ENCODE results near the gene TSPAN18.

TSPAN18 gene

GRCh38 chr11:44708009-44708408 lies 18.8 kb upstream of the TSPAN18 start:
- H3K9ac ChIP-seq (ENCODE audit: insufficient read length), result no peak overlapping the region

GRCh38 chr11:44708523-44709280 lies 18.1 kb upstream of the TSPAN18 start:
- Histone ChIP-seq H3K9ac (ENCODE audit: insufficient read length) (no peak overlapping the region), H3K36me3 (ENCODE audit: insufficient read depth, low read length) (no peaks in the 10 kb centered on the region), H3K27ac (no peak overlapping the region), H3K4me3 (no peak overlapping the region), H3K9me3 (ENCODE audit: low read depth, low read length) (no peaks in the 10 kb centered on the region)
- no peak for TF ChIP-seq POLR2AphosphoS5 (IDR thresholded peaks at IDR 0.05; ENCODE audit: borderline replicate concordance, low read depth, low read length)
- no peak for TF ChIP-seq EZH2 (IDR thresholded peaks at IDR 0.05)
- TF ChIP-seq FOXP2 (optimal IDR thresholded peaks at IDR 0.05; ENCODE audit: control extremely low read depth, extremely low read length, insufficient read depth), result no peak
- no peak for DNase-seq (ENCODE audit: low read depth, low spot score)

More at GRCh38 chr11:44708009-44708408, 18.8 kb upstream of the TSPAN18 start:
- Histone ChIP-seq H3K9me3 (ENCODE audit: low read depth, low read length) (no peaks in the 10 kb centered on the region), H3K27ac (no peak overlapping the region), H3K4me3 (no peak overlapping the region), H3K36me3 (ENCODE audit: insufficient read depth, low read length) (no peaks in the 10 kb centered on the region)
- TF ChIP-seq EZH2 (IDR thresholded peaks at IDR 0.05), result no peak
- TF ChIP-seq FOXP2 (optimal IDR thresholded peaks at IDR 0.05; ENCODE audit: control extremely low read depth, extremely low read length, insufficient read depth), result no peak
- TF ChIP-seq POLR2AphosphoS5 (IDR thresholded peaks at IDR 0.05; ENCODE audit: borderline replicate concordance, low read depth, low read length), result no peak
- no peak for DNase-seq (ENCODE audit: low read depth, low spot score)

GRCh38 chr11:44709281-44709562 lies 17.5 kb upstream of the TSPAN18 start:
- DNase-seq (ENCODE audit: low read depth, low spot score), result no peak
- H3K9me3 ChIP-seq (ENCODE audit: low read depth, low read length), result no peaks in the 10 kb centered on the region
- TF ChIP-seq FOXP2 (optimal IDR thresholded peaks at IDR 0.05; ENCODE audit: control extremely low read depth, extremely low read length, insufficient read depth) (no peak), POLR2AphosphoS5 (IDR thresholded peaks at IDR 0.05; ENCODE audit: borderline replicate concordance, low read depth, low read length) (no peak), EZH2 (IDR thresholded peaks at IDR 0.05) (no peak)
- no peak overlapping the region for H3K27ac ChIP-seq
- no peak overlapping the region for H3K9ac ChIP-seq (ENCODE audit: insufficient read length)
- H3K4me3 ChIP-seq, result no peak overlapping the region
- H3K36me3 ChIP-seq (ENCODE audit: insufficient read depth, low read length), result no peaks in the 10 kb centered on the region

- TF ChIP-seq EZH2 (IDR thresholded peaks at IDR 0.05) (no peak), POLR2AphosphoS5 (IDR thresholded peaks at IDR 0.05; ENCODE audit: borderline replicate concordance, low read depth, low read length) (no peak), FOXP2 (optimal IDR thresholded peaks at IDR 0.05; ENCODE audit: control extremely low read depth, extremely low read length, insufficient read depth) (no peak)
- no peaks in the 10 kb centered on the region for H3K36me3 ChIP-seq (ENCODE audit: insufficient read depth, low read length)
- H3K27ac ChIP-seq, result no peak overlapping the region
- DNase-seq (ENCODE audit: low read depth, low spot score), result no peak
- H3K9ac ChIP-seq (ENCODE audit: insufficient read length), result no peak overlapping the region
- no peaks in the 10 kb centered on the region for H3K9me3 ChIP-seq (ENCODE audit: low read depth, low read length)
- H3K4me3 ChIP-seq, result no peak overlapping the region
Observed at GRCh38 chr11:44709966-44710365, 16.8 kb upstream of the TSPAN18 start.

- TF ChIP-seq FOXP2 (optimal IDR thresholded peaks at IDR 0.05; ENCODE audit: control extremely low read depth, extremely low read length, insufficient read depth), result no peak
- TF ChIP-seq EZH2 (IDR thresholded peaks at IDR 0.05), result no peak
- TF ChIP-seq POLR2AphosphoS5 (IDR thresholded peaks at IDR 0.05; ENCODE audit: borderline replicate concordance, low read depth, low read length), result no peak
- no peak for DNase-seq (ENCODE audit: low read depth, low spot score)
- Histone ChIP-seq H3K9ac (ENCODE audit: insufficient read length) (no peak overlapping the region), H3K4me3 (no peak overlapping the region), H3K27ac (no peak overlapping the region), H3K9me3 (ENCODE audit: low read depth, low read length) (no peaks in the 10 kb centered on the region), H3K36me3 (ENCODE audit: insufficient read depth, low read length) (no peaks in the 10 kb centered on the region)
Observed at GRCh38 chr11:44711113-44711786, 15.5 kb upstream of the TSPAN18 start.

GRCh38 chr11:44711787-44712608 lies 14.8 kb upstream of the TSPAN18 start:
- no peak overlapping the region for H3K4me3 ChIP-seq
- H3K36me3 ChIP-seq (ENCODE audit: insufficient read depth, low read length), result no peaks in the 10 kb centered on the region
- H3K27ac ChIP-seq, result no peak overlapping the region
- TF ChIP-seq EZH2 (IDR thresholded peaks at IDR 0.05), result no peak
- TF ChIP-seq POLR2AphosphoS5 (IDR thresholded peaks at IDR 0.05; ENCODE audit: borderline replicate concordance, low read depth, low read length), result no peak
- no peak for TF ChIP-seq FOXP2 (optimal IDR thresholded peaks at IDR 0.05; ENCODE audit: control extremely low read depth, extremely low read length, insufficient read depth)
- H3K9me3 ChIP-seq (ENCODE audit: low read depth, low read length), result no peaks in the 10 kb centered on the region
- H3K9ac ChIP-seq (ENCODE audit: insufficient read length), result no peak overlapping the region
- no peak for DNase-seq (ENCODE audit: low read depth, low spot score)

- no peak overlapping the region for H3K4me3 ChIP-seq
- H3K27ac ChIP-seq, result no peak overlapping the region
- H3K9me3 ChIP-seq (ENCODE audit: low read depth, low read length), result no peaks in the 10 kb centered on the region
- TF ChIP-seq FOXP2 (optimal IDR thresholded peaks at IDR 0.05; ENCODE audit: control extremely low read depth, extremely low read length, insufficient read depth) (no peak), POLR2AphosphoS5 (IDR thresholded peaks at IDR 0.05; ENCODE audit: borderline replicate concordance, low read depth, low read length) (no peak)
- H3K36me3 ChIP-seq (ENCODE audit: insufficient read depth, low read length), result no peaks in the 10 kb centered on the region
- no peak for DNase-seq (ENCODE audit: low read depth, low spot score)
- no peak overlapping the region for H3K9ac ChIP-seq (ENCODE audit: insufficient read length)
Observed at GRCh38 chr11:44713022-44713421, 13.7 kb upstream of the TSPAN18 start.

- Histone ChIP-seq H3K27ac (no peak overlapping the region), H3K4me3 (no peak overlapping the region)
- no peak for DNase-seq (ENCODE audit: low read depth, low spot score)
Observed at GRCh38 chr11:44716256-44716655, 10.5 kb upstream of the TSPAN18 start.

More at GRCh38 chr11:44716256-44716655, 10.5 kb upstream of the TSPAN18 start:
- Histone ChIP-seq H3K9me3 (ENCODE audit: low read depth, low read length) (no peaks in the 10 kb centered on the region), H3K36me3 (ENCODE audit: insufficient read depth, low read length) (no peaks in the 10 kb centered on the region), H3K9ac (ENCODE audit: insufficient read length) (no peak overlapping the region)
- TF ChIP-seq POLR2AphosphoS5 (IDR thresholded peaks at IDR 0.05; ENCODE audit: borderline replicate concordance, low read depth, low read length), result no peak
- TF ChIP-seq FOXP2 (optimal IDR thresholded peaks at IDR 0.05; ENCODE audit: control extremely low read depth, extremely low read length, insufficient read depth), result no peak
- TF ChIP-seq EZH2 (IDR thresholded peaks at IDR 0.05), result no peak

All from SK-N-MC (cell line).